WTC11 (cell line): ENCODE data around the gene RNF20. TPM values are rescaled to one million over a fixed set of nuclear protein-coding genes. Genes with fewer than 3 reads are reported as not detected.

ENCODE experiments used
- ATAC-seq: fragments of 200-7000 bp; cut with Tn5 transposase; 2 replicates; pipeline ENCODE4 v1.10.0; 2021; ENCODE audit warnings: mild to moderate bottlenecking, moderate library complexity
- CTCF ChIA-PET: fragments of 300-600 bp; sonication (Branson Sonifier 250); formaldehyde crosslinking; loops from one replicate; lab custom pipeline; 2021; ENCODE audit warnings: antibody characterized with exemption; lab: Charles Lee
- POLR2A ChIA-PET: fragments of 350-600 bp; sonication (Branson Sonifier 250); formaldehyde crosslinking; loops from one replicate; lab custom pipeline; 2021; ENCODE audit warnings: antibody characterized with exemption; lab: Charles Lee
- DNase-seq: peaks from one replicate; pipeline ENCODE4 v3.0.0; 2021; ENCODE audit warnings: low spot score
- H3K27ac Mint-ChIP-seq: 2 replicates; pipeline ENCODE4 v1.8.0; 2021; ENCODE audit warnings: mixed read lengths
- H3K27me3 Mint-ChIP-seq: 2 replicates; pipeline ENCODE4 v1.8.0; 2021; ENCODE audit warnings: low read depth, mild to moderate bottlenecking, moderate library complexity, mixed read lengths
- H3K36me3 Mint-ChIP-seq: 2 replicates; pipeline ENCODE4 v1.8.0; 2021; ENCODE audit warnings: mixed read lengths
- H3K4me1 Mint-ChIP-seq: 2 replicates; pipeline ENCODE4 v1.8.0; 2022; ENCODE audit warnings: mixed read lengths
- H3K4me3 Mint-ChIP-seq: 2 replicates; pipeline ENCODE4 v1.8.0; 2021; ENCODE audit warnings: mild to moderate bottlenecking, moderate library complexity, mixed read lengths
- H3K9me3 Mint-ChIP-seq: 2 replicates; pipeline ENCODE4 v1.8.0; 2021; ENCODE audit warnings: mixed read lengths
- ATF1 ChIP-seq: sonication (generic); formaldehyde crosslinking; IDR thresholded peaks from 2 replicates; pipeline ENCODE4 v1.8.1; 2023; ENCODE audit warnings: mild to moderate bottlenecking, moderate library complexity, missing genetic modification reagents
- CBFB ChIP-seq: sonication (generic); formaldehyde crosslinking; IDR thresholded peaks from 2 replicates; pipeline ENCODE4 v1.8.1; 2022; ENCODE audit warnings: mild to moderate bottlenecking, low read depth, missing genetic modification reagents
- CTCF ChIP-seq: fragments of 200-600 bp; IDR thresholded peaks from 2 replicates; pipeline ENCODE4 v1.8.0; 2022; ENCODE audit warnings: antibody characterized with exemption
- E2F1 ChIP-seq: sonication (generic); formaldehyde crosslinking; IDR thresholded peaks from 2 replicates; pipeline ENCODE4 v1.8.0; 2022; ENCODE audit warnings: mild to moderate bottlenecking, missing genetic modification reagents
- E2F4 ChIP-seq: sonication (generic); formaldehyde crosslinking; IDR thresholded peaks from 2 replicates; pipeline ENCODE4 v1.8.1; 2022; ENCODE audit warnings: low read depth, mild to moderate bottlenecking, moderate library complexity, missing genetic modification reagents, borderline replicate concordance
- E2F5 ChIP-seq: sonication (generic); formaldehyde crosslinking; IDR thresholded peaks from 2 replicates; pipeline ENCODE4 v1.8.1; 2022; ENCODE audit warnings: mild to moderate bottlenecking, moderate library complexity, missing genetic modification reagents
- ERG ChIP-seq: fragments of 250-450 bp; sonication (Bioruptor Pico); IDR thresholded peaks from 2 replicates; pipeline ENCODE4 v1.8.0; 2021; ENCODE audit warnings: mild to moderate bottlenecking
- FOXK1 ChIP-seq: sonication (generic); formaldehyde crosslinking; IDR thresholded peaks from 2 replicates; pipeline ENCODE4 v1.8.0; 2022; ENCODE audit warnings: mild to moderate bottlenecking, moderate library complexity, missing genetic modification reagents
- FOXP1 ChIP-seq: sonication (generic); formaldehyde crosslinking; IDR thresholded peaks from 2 replicates; pipeline ENCODE4 v1.8.0; 2022; ENCODE audit warnings: missing genetic modification reagents, mild to moderate bottlenecking, moderate library complexity, borderline replicate concordance
- GRHL2 ChIP-seq: fragments of 250-450 bp; sonication (Bioruptor Pico); IDR thresholded peaks from 2 replicates; pipeline ENCODE4 v1.8.0; 2022; ENCODE audit warnings: mild to moderate bottlenecking, moderate library complexity; ENCODE audit not compliant: insufficient replicate concordance, severe bottlenecking
- GTF2I ChIP-seq: fragments of 250-450 bp; sonication (Bioruptor Pico); conservative IDR thresholded peaks from 2 replicates; pipeline ENCODE4 v1.4.0; 2021; ENCODE audit warnings: mild to moderate bottlenecking
- JUN ChIP-seq: sonication (generic); formaldehyde crosslinking; IDR thresholded peaks from 2 replicates; pipeline ENCODE4 v1.8.0; 2023; ENCODE audit warnings: mild to moderate bottlenecking, missing genetic modification reagents
- NFATC4 ChIP-seq: fragments of 250-450 bp; sonication (Bioruptor Pico); IDR thresholded peaks from 2 replicates; pipeline ENCODE4 v1.9.0; 2021; ENCODE audit warnings: mild to moderate bottlenecking
- NR3C1 ChIP-seq: sonication (generic); formaldehyde crosslinking; conservative IDR thresholded peaks from 2 replicates; pipeline ENCODE4 v1.8.1; 2023; ENCODE audit warnings: low read depth, mild to moderate bottlenecking, missing genetic modification reagents
- RELA ChIP-seq: sonication (generic); formaldehyde crosslinking; IDR thresholded peaks from 2 replicates; pipeline ENCODE4 v1.8.1; 2022; ENCODE audit warnings: missing genetic modification reagents, mild to moderate bottlenecking, borderline replicate concordance
- RORB ChIP-seq: fragments of 250-450 bp; sonication (Bioruptor Pico); IDR thresholded peaks from 2 replicates; pipeline ENCODE4 v1.9.0; 2021; ENCODE audit warnings: mild to moderate bottlenecking
- SMAD3 ChIP-seq: sonication (generic); formaldehyde crosslinking; IDR thresholded peaks from 2 replicates; pipeline ENCODE4 v1.8.0; 2022; ENCODE audit warnings: missing genetic modification reagents, mild to moderate bottlenecking, borderline replicate concordance
- TEAD4 ChIP-seq: sonication (generic); formaldehyde crosslinking; IDR thresholded peaks from 2 replicates; pipeline ENCODE4 v1.8.0; 2022; ENCODE audit warnings: mild to moderate bottlenecking, missing genetic modification reagents
- TP53 ChIP-seq: sonication (generic); formaldehyde crosslinking; IDR thresholded peaks from 2 replicates; pipeline ENCODE4 v1.8.1; 2023; ENCODE audit warnings: mild to moderate bottlenecking, missing genetic modification reagents
- ZBTB21 ChIP-seq: sonication (generic); formaldehyde crosslinking; IDR thresholded peaks from 2 replicates; pipeline ENCODE4 v1.8.1; 2023; ENCODE audit warnings: mild to moderate bottlenecking, missing genetic modification reagents, borderline replicate concordance
- ZNF138 ChIP-seq: sonication (generic); formaldehyde crosslinking; conservative IDR thresholded peaks from 2 replicates; pipeline ENCODE4 v1.8.1; 2022; ENCODE audit warnings: mild to moderate bottlenecking, moderate library complexity, missing genetic modification reagents
- ZNF219 ChIP-seq: sonication (generic); formaldehyde crosslinking; IDR thresholded peaks from 2 replicates; pipeline ENCODE4 v1.8.0; 2023; ENCODE audit warnings: missing genetic modification reagents, mild to moderate bottlenecking, borderline replicate concordance
- ZNF232 ChIP-seq: sonication (generic); formaldehyde crosslinking; IDR thresholded peaks from 2 replicates; pipeline ENCODE4 v1.8.0; 2022; ENCODE audit warnings: mild to moderate bottlenecking, missing genetic modification reagents
- ZNF263 ChIP-seq: sonication (generic); formaldehyde crosslinking; IDR thresholded peaks from 2 replicates; pipeline ENCODE4 v1.8.1; 2022; ENCODE audit warnings: low read depth, mild to moderate bottlenecking, moderate library complexity, missing genetic modification reagents
- ZNF423 ChIP-seq: fragments of 250-450 bp; sonication (Bioruptor Pico); IDR thresholded peaks from 2 replicates; pipeline ENCODE4 v2.1.2; 2022; ENCODE audit warnings: mild to moderate bottlenecking, moderate library complexity
- ZNF512 ChIP-seq: sonication (generic); formaldehyde crosslinking; IDR thresholded peaks from 2 replicates; pipeline ENCODE4 v1.8.1; 2022; ENCODE audit warnings: missing genetic modification reagents, borderline replicate concordance
- total RNA-seq: library from RNA; stranded (reverse); gene quantifications from 3 replicates; pipeline ENCODE4 v1.2.3, GENCODE V29; 2021

The RNF20 gene
- total RNA-seq, 1 experiment from 2014 or later: 52.6 TPM

GRCh38 chr9:101585740-101586139 lies 52.1 kb downstream of the RNF20 start:
- H3K9me3 Mint-ChIP-seq: no peaks in the 10 kb centered on the region
- POLR2A ChIA-PET: no interaction called here
- no peak for DNase-seq
- H3K4me1 Mint-ChIP-seq: peaks cover 27% of the 10 kb centered on the region
- H3K27me3 Mint-ChIP-seq: no peaks in the 10 kb centered on the region; the same call in 1 of the 2 replicates
- no peaks in the 10 kb centered on the region for H3K36me3 Mint-ChIP-seq
- TF ChIP-seq ZNF138 (CRISPR knock-in tag): no peak
- no peak for TF ChIP-seq GRHL2 (CRISPR knock-in tag)
- no peak for TF ChIP-seq ATF1 (CRISPR knock-in tag)
- TF ChIP-seq FOXP1 (CRISPR knock-in tag): no peak
- TF ChIP-seq E2F1 (CRISPR knock-in tag): no peak
- no peak for TF ChIP-seq NFATC4 (CRISPR knock-in tag)
- TF ChIP-seq ERG (CRISPR knock-in tag): no peak
- no peak for TF ChIP-seq ZNF232 (CRISPR knock-in tag)
- TF ChIP-seq TEAD4 (CRISPR knock-in tag): no peak
- TF ChIP-seq ZNF423 (CRISPR knock-in tag): no peak
- no peak for TF ChIP-seq JUN (CRISPR knock-in tag)
- no peak for TF ChIP-seq E2F4 (CRISPR knock-in tag)
- H3K4me3 Mint-ChIP-seq: no peak overlapping the region
- no peak overlapping the region for H3K27ac Mint-ChIP-seq
- no peak for ATAC-seq
- CTCF ChIA-PET: no interaction called here

GRCh38 chr9:101586651-101587050 lies 53.0 kb downstream of the RNF20 start:
- Mint-ChIP-seq H3K4me3 (no peak overlapping the region), H3K4me1 (peaks cover 27% of the 10 kb centered on the region), H3K27me3 (no peaks in the 10 kb centered on the region; the same call in 1 of the 2 replicates), H3K9me3 (no peaks in the 10 kb centered on the region), H3K27ac (no peak overlapping the region), H3K36me3 (no peaks in the 10 kb centered on the region)
- no peak for DNase-seq
- TF ChIP-seq FOXK1 (CRISPR knock-in tag) (no peak), NR3C1 (CRISPR knock-in tag) (no peak), SMAD3 (CRISPR knock-in tag) (no peak), CBFB (CRISPR knock-in tag) (no peak), ZBTB21 (CRISPR knock-in tag) (no peak), E2F5 (CRISPR knock-in tag) (no peak)
- no peak for ATAC-seq
- ChIA-PET CTCF (no interaction called here), POLR2A (no interaction called here)

- Mint-ChIP-seq H3K27ac (no peak overlapping the region), H3K27me3 (no peaks in the 10 kb centered on the region; the same call in 1 of the 2 replicates), H3K4me3 (no peak overlapping the region), H3K9me3 (no peaks in the 10 kb centered on the region), H3K36me3 (no peaks in the 10 kb centered on the region), H3K4me1 (peaks cover 27% of the 10 kb centered on the region)
- no peak for DNase-seq
- ChIA-PET CTCF (no interaction called here), POLR2A (no interaction called here)
- ATAC-seq: no peak
- TF ChIP-seq ZBTB21 (CRISPR knock-in tag) (no peak), ZNF512 (CRISPR knock-in tag) (no peak), CTCF (no peak), GTF2I (no peak), ZNF232 (CRISPR knock-in tag) (no peak), RELA (CRISPR knock-in tag) (no peak), RORB (CRISPR knock-in tag) (no peak), ZNF263 (CRISPR knock-in tag) (no peak), ZNF219 (CRISPR knock-in tag) (no peak), TP53 (no peak)
Observed at GRCh38 chr9:101587332-101588043, 53.8 kb downstream of the RNF20 start.
